ENCODE data around the gene COLEC12.

The COLEC12 gene

GRCh38 chr18:362311-363290 lies 137.9 kb downstream of the COLEC12 start:
- TF ChIP-seq GATA1 (IDR thresholded peaks at IDR 0.05; ENCODE audit: low read depth, low read length) (no peak), POLR2A (IDR thresholded peaks at IDR 0.05; ENCODE audit: low read length) (no peak)
- no peak for DNase-seq

DNA sequence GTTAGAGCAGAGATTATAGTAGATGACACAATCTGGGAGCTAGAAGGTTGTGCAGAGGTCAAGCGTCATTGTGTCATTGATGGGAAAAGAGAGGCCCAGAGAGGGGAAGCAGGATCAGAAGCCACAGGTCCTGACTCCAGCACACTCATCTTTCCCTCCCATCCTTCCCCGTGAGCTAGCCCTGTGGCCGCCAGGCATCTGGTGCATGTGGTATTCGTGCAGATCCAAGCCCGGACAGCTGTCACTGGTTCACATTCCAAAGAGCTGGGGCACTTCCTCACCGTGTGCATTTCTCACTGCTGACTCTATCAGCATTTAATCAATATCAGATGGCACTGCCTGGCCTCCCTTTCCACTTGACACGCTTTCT lies 138.6 kb downstream of the COLEC12 start:
- TF ChIP-seq POLR2A (IDR thresholded peaks at IDR 0.05; ENCODE audit: low read length) = no peak
- TF ChIP-seq GATA1 (IDR thresholded peaks at IDR 0.05; ENCODE audit: low read depth, low read length) = no peak
- no peak for DNase-seq

GRCh38 chr18:361100-361732 lies 139.3 kb downstream of the COLEC12 start:
- TF ChIP-seq GATA1 (IDR thresholded peaks at IDR 0.05; ENCODE audit: low read depth, low read length) = no peak
- no peak for TF ChIP-seq POLR2A (IDR thresholded peaks at IDR 0.05; ENCODE audit: low read length)
- DNase-seq = no peak

GRCh38 chr18:360676-361075 lies 139.8 kb downstream of the COLEC12 start:
- DNase-seq = no peak
- no peak for TF ChIP-seq POLR2A (IDR thresholded peaks at IDR 0.05; ENCODE audit: low read length)

DNA sequence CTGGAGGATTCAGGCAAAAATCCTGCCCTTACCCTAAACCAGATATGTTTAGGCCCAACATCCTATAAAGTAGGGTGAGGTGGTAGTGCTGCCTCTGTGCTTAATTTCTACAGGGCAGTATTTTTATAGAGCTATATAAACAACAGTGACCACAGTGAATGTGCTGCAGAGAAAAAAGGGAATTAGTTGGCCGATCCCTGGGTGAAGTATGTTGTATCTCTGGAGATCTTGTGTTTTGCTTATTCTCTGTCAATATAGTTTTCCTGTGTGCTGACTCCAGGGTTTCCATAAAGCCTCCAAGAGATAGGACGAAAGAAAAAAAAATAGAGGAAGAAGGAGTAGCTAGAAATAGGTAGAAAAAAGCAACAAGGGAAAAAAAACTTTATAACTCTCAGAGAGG lies 143.7 kb downstream of the COLEC12 start:
- DNase-seq = no peak
- TF ChIP-seq GATA1 (IDR thresholded peaks at IDR 0.05; ENCODE audit: low read depth, low read length) = no peak
- no peak for TF ChIP-seq POLR2A (IDR thresholded peaks at IDR 0.05; ENCODE audit: low read length)

DNA sequence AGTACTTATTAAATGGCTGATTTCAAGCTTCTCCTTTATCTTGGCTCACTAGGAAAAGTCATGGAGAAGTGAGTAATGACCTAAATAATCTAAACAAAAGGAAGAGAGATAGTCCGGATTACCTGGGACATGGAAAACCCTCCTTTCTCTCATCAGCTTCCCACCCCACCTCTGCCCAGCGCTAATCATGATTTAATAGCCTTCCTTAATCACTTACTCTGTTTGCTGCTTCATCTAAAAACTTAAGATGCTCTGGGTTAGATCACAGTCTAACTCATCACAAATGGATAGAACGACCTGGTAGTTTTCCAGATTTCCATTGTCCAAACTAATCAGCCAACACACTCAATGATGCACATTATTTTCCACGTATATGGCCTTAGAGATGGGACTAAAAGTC lies 144.8 kb downstream of the COLEC12 start:
- TF ChIP-seq GATA1 (IDR thresholded peaks at IDR 0.05; ENCODE audit: low read depth, low read length) = no peak
- no peak for TF ChIP-seq POLR2A (IDR thresholded peaks at IDR 0.05; ENCODE audit: low read length)
- DNase-seq = no peak

DNA sequence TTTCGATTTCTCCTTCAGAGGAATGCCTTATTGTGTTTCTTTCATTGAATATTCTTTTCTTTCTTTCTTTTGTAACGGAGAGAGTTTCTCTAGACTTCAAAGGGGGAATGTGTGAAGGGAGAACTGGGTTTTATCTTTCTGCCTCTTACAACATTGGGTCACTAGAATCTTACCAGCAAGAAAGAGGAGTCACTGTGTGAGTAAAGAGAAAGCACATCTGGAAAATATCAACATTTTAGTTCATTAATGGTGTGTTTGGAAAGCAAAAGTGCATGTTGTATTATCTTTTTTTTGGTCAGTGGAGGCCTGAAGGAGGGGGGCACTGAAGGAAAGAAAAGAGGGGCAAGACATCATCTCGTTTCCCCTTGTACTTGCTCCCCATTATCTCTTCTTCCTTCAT lies 146.0 kb downstream of the COLEC12 start:
- TF ChIP-seq GATA1 (IDR thresholded peaks at IDR 0.05; ENCODE audit: low read depth, low read length) (no peak), POLR2A (IDR thresholded peaks at IDR 0.05; ENCODE audit: low read length) (no peak)
- no peak for DNase-seq

DNA sequence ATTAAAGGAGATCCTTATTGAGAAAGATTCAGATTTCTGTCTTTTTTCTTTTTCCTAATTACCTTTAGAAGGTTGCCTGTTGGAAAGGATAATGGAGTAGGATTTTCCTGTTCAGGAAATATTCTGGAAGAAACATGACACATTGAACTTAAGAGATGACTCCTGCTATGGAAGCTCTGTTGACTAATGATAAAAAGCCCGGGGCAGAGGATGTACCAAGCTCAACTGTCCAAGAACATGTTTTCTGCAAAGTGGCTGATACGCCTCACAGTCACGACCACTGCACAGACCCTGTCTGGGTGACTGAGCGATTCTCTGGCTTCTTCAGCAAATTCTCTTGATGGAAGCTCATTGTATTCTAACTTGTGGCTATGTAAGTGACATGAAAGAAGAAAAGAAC lies 146.5 kb downstream of the COLEC12 start:
- TF ChIP-seq GATA1 (IDR thresholded peaks at IDR 0.05; ENCODE audit: low read depth, low read length) = no peak
- TF ChIP-seq POLR2A (IDR thresholded peaks at IDR 0.05; ENCODE audit: low read length) = no peak
- no peak for DNase-seq

- DNase-seq = no peak
- TF ChIP-seq POLR2A (IDR thresholded peaks at IDR 0.05; ENCODE audit: low read length) = no peak
- no peak for TF ChIP-seq GATA1 (IDR thresholded peaks at IDR 0.05; ENCODE audit: low read depth, low read length)
These were observed 148.1 kb downstream of the COLEC12 start for GRCh38 chr18:352438-352837.

- no peak for TF ChIP-seq POLR2A (IDR thresholded peaks at IDR 0.05; ENCODE audit: low read length)
- TF ChIP-seq GATA1 (IDR thresholded peaks at IDR 0.05; ENCODE audit: low read depth, low read length) = no peak
- no peak for DNase-seq
These were observed 149.4 kb downstream of the COLEC12 start for GRCh38 chr18:350953-351572.

DNA sequence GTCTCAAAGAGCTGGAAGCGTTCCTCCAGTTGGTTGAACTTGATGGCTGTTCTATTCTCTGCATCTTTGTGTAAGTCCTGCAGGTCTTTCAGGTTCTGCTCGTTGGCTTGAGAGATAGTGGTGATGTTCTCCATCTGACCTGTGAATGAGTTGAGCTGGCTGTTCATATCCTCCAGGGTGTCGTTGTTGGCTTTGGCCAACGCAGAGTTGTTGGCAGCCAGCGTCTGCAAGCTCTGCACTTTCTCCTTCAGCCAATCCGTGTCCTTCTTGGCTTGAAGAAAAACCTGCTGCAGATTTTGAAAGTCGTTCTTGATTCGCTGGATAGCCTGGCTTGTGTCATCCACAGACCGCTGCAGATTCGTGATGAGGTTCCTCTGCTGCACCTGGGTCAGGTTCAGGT lies 153.9 kb downstream of the COLEC12 start:
- TF ChIP-seq GATA1 (IDR thresholded peaks at IDR 0.05; ENCODE audit: low read depth, low read length) (no peak), POLR2A (IDR thresholded peaks at IDR 0.05; ENCODE audit: low read length) (no peak)
- no peak for DNase-seq

GRCh38 chr18:341102-341501 lies 159.4 kb downstream of the COLEC12 start:
- no peak for TF ChIP-seq POLR2A (IDR thresholded peaks at IDR 0.05; ENCODE audit: low read length)
- no peak for TF ChIP-seq GATA1 (IDR thresholded peaks at IDR 0.05; ENCODE audit: low read depth, low read length)
- DNase-seq = no peak

DNA sequence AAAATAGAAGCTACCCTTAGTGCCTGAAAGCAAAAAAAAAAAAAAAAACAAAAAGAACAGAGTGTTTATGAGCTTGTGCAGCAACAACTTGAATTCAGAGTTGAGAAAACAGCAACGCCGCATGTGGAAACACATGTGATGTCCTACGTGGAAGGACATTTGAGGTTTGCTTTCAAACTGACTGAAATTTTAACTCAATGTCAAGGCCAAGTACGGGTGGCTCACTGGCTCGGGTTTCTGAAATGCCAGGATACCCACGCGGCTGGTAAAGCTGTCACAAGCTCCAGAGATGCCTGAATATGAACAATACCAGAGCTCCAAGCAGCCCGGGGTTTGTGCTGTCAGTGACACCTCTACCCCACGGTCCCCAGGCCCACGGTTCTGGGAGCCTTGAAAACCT lies 160.5 kb downstream of the COLEC12 start:
- TF ChIP-seq GATA1 (IDR thresholded peaks at IDR 0.05; ENCODE audit: low read depth, low read length) (no peak), POLR2A (IDR thresholded peaks at IDR 0.05; ENCODE audit: low read length) (no peak)
- DNase-seq = no peak

DNA sequence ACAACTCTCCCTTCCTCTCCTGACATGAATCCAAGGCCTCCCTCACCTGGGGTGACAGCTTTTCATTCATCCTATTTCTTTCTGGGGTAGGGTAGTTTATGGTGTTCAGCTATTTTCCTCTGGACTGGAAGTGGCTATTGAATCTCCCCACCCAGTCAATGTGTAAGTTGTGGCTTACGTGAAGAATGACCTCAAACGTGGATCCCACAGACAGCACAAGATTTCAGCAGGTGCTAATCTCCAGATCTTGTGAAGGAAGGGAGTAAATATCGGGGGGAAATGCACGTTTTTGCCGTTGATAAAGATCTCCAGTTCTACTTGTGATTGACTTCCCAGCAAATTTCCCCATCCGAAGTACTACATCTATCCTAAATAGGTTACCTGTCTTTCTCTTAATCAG lies 161.3 kb downstream of the COLEC12 start:
- TF ChIP-seq POLR2A (IDR thresholded peaks at IDR 0.05; ENCODE audit: low read length) (no peak), GATA1 (IDR thresholded peaks at IDR 0.05; ENCODE audit: low read depth, low read length) (no peak)
- no peak for DNase-seq
